ENCODE data around the gene CD79B. TPM values are rescaled to one million over a fixed set of nuclear protein-coding genes. Genes with fewer than 3 reads are reported as not detected.

The CD79B gene
- total RNA-seq, 1 donor from 2014 or later = 706 TPM

Other genes starting within 250 kb of the CD79B start
- gene LIMD2, start 232.2 kb downstream of the CD79B start, total RNA-seq = 404 and 421 TPM in 2 replicates
- 72.5 and 80.2 TPM in 2 replicates for gene STRADA, start 190.5 kb downstream of the CD79B start, total RNA-seq
- 41.4 and 47.6 TPM in 2 replicates for gene CCDC47, start 158.7 kb downstream of the CD79B start, total RNA-seq
- gene DDX42, start 158.2 kb downstream of the CD79B start, total RNA-seq = 132 and 160 TPM in 2 replicates
- 157 TPM in 2 replicates for gene PSMC5, start 104.9 kb downstream of the CD79B start, total RNA-seq
- 82.0 and 85.1 TPM in 2 replicates for gene FTSJ3, start 104.7 kb downstream of the CD79B start, total RNA-seq
- gene SMARCD2, start 89.6 kb downstream of the CD79B start, total RNA-seq = 114 and 117 TPM in 2 replicates
- not detected in 2 replicates for gene CSH2, start 58.7 kb downstream of the CD79B start, total RNA-seq
- not detected in 2 replicates for gene GH2, start 50.4 kb downstream of the CD79B start, total RNA-seq
- gene CSH1, start 35.8 kb downstream of the CD79B start, total RNA-seq = not detected in 2 replicates
- not detected in 2 replicates for gene CSHL1, start 21.1 kb downstream of the CD79B start, total RNA-seq
- 0.27 TPM in 1 of 2 replicates, not detected in the other for gene GH1, start 13.5 kb downstream of the CD79B start, total RNA-seq
- 0.49 and 0.78 TPM in 2 replicates for gene SCN4A, start 40.6 kb upstream of the CD79B start, total RNA-seq
- gene PRR29, start 66.0 kb upstream of the CD79B start, total RNA-seq = not detected in 2 replicates
- gene ICAM2, start 88.3 kb upstream of the CD79B start, total RNA-seq = 44.5 and 44.7 TPM in 2 replicates
- gene ERN1, start 197.8 kb upstream of the CD79B start, total RNA-seq = 11.9 and 12.9 TPM in 2 replicates